GM19240 (cell line): ENCODE measurements around the gene PRMT7.

Experiments used
- DNase-seq: peaks from one replicate; pipeline ENCODE4 v3.0.0; 2011; ENCODE audit warnings: low spot score; ENCODE audit not compliant: insufficient read length

PRMT7 gene

DNA sequence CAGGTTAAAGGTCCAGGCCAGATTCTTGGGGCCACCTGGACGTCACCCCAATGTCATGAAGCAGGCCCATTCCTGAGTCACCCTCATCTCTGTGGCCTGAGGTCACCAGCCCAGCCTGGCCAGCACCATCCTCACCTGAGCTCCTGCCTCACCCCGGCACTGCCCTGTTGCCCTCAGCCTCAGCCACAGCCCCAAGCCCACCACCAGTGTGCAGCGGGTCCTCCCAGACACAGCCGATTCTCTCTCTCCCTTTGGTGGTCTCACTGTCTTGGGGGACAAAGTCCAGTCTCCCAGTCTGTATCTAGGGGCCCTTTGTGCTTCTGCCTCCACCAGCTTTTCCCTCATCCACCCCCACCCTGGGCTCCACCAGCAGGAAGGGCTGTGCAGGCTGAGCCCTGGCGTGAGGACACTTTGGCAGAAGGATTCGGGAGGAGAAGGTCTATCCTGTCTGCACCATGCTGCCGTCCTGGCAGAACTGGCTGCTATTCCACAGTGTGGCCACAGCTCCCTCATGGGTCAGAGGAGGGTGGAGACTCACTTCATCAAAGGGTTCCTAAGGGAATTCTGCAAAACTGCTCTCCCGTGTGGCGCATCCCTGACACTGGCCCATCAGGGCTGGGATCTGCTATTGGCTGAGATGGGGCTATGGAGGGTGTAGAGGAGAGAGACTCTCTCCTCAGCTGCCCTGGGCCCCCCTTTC, 64.3 kb downstream of the PRMT7 start:
- no peak for DNase-seq

GRCh38 chr16:68375801-68376536, 65.2 kb downstream of the PRMT7 start:
- no peak for DNase-seq

DNA sequence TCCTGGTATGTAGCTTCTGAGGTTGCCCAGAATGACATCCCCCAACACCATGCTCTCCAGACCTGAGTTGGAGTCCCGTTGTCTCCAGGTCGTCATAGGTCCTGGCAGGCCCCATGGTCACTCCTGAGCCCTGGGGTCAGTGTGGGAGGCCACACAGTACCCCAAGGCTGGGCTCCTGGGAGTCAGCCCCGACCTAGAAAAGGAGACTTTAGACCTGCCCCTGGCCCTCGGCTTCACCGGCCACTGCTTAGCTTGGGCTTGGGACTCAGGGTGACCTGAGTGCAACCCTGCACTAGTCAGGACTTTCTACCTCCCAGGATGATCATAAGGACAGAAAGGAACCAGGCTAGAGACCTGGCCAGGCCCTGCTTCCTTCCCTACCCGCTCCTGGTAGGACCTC, 65.8 kb downstream of the PRMT7 start:
- no peak for DNase-seq

DNA sequence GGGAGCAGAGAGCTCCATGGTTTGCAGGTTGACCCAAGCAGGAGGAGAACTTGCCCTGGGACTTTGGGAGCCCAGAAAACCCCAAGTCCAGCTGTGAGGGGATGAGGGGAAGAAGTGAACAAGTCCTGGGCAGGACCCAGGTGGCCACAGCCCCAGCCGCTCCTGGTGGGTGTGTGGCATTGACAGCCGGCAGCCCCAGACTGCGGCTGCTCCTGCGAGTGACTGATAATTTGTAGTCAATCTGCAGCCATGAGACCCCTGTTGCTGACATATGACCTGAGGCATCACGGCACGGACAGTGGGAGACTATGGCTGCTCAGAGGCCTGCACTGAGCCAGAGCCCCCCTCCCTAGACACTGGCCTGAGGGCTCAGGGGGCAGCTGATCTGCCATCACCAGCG, 66.4 kb downstream of the PRMT7 start:
- DNase-seq, result no peak

- DNase-seq, result no peak
Observed at GRCh38 chr16:68377667-68378393, 67.0 kb downstream of the PRMT7 start.

GRCh38 chr16:68378436-68379415, 67.9 kb downstream of the PRMT7 start:
- no peak for DNase-seq

- DNase-seq, result no peak
Observed at GRCh38 chr16:68379472-68380347, 68.9 kb downstream of the PRMT7 start.

GRCh38 chr16:68380348-68380670, 69.5 kb downstream of the PRMT7 start:
- no peak for DNase-seq

DNA sequence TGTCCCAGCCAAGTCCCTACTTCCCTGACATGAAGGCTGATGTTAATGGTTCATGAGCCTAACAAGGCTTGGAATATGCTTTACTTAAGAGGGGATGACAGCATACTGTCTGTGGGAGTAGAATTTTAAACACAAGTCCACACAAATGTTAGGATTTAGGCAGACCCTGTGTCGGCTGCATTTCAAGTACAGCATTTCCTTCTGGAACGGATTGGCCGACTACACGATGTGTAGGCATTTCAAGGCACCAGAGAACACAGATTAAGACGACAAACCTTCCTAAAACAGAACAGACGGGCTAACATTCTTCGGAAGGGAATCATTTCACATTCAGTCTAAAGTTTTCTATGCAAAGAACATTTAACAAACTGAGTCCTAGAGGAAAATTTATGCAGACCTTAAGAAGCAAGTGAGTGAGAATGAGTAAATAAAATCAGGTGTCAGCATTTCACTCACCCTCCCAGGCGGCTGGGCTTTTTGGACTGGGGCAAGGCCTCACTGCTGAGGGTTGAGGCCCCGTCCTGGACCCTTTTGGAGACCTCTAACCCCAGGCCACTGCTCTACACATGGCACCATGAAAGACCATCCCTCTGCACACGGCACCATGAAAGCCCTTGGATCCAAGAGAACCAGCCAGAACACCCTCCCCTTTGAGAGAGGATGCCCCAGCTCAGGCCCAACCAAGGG, 70.0 kb downstream of the PRMT7 start:
- DNase-seq, result no peak

DNA sequence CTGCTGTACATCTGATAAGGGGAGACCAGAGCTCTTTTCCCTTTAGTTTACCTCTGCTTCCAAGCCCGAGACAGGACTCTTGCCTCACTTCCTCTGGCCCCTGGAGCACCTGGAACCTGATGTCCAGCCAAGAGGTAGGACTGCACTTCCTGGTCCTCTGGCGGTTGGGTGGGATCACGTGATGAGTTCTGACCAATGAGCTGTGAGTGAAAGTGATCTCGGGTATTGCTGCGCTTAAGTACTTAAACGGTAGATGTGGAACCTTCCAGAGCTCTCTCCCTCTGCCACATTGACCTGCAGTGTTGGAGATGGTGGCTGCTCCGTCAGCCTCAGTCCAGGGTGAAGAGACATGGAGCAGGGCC, 70.5 kb downstream of the PRMT7 start:
- no peak for DNase-seq

- peak; percentile 57 for DNase-seq
Observed at GRCh38 chr16:68382296-68382718, 71.5 kb downstream of the PRMT7 start.

- DNase-seq, result no peak
Observed at GRCh38 chr16:68383858-68384257, 73.0 kb downstream of the PRMT7 start.

DNA sequence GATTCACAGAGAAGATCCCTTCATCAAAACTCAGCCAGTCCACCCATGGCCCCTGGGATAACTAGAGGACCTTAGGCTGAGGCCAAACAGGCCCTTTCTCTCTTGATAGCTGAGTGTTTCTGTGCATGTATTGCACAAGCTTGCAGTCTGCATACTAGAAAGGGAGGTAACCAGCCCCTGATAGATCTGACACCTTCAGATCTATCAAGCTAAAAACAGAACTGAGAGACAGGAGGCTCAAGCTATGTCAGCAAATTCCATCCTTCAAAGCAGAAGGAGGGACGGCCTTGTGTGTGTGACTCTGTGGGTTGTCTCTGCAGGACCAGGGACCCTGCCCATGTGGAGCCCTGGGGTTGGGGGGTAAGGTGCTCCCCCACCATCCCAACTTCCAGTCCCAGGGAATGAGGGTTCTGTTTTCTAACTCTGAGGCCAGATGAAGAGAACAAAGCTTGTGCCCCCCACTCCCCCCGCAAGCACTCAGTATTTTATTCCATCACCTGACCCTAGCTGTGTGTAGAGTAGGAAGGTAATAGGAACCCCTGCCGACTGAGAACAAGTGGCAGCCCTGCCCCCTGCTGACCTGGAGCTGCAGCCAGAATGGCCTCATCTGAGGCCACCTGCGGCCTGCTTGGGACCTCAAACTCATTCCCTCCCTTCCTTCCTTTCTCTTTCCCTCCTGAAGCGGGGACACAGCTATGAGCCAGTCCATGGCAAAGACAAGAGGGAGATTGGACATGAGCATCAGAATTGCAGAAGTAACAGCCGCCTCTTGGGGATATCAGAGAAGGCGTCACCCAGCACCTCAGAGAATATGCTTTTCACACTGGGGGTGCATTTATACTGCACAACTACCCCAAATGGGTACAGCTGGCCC, 73.7 kb downstream of the PRMT7 start:
- DNase-seq, result no peak

DNA sequence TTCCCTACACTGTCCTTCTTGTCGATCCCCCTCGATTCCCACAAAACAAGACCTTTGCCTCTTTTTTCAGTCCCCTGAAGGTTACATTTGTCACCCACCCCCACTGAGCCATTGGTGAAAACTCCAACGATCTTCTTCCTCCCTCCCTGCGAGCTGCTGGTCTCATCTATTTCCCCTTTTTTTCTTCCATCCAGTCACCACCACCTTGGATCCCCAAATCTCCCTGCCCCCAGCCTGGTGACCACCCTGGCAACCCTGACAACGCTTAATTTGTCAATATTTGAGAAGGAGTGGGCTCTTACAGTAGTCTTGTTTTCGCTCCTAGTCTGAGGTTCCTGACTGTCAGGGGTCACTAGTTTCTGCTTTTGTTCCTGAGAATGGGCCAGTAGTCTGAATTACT, 74.6 kb downstream of the PRMT7 start:
- DNase-seq, result no peak

- DNase-seq, result no peak
Observed at GRCh38 chr16:68386628-68387027, 75.8 kb downstream of the PRMT7 start.

DNA sequence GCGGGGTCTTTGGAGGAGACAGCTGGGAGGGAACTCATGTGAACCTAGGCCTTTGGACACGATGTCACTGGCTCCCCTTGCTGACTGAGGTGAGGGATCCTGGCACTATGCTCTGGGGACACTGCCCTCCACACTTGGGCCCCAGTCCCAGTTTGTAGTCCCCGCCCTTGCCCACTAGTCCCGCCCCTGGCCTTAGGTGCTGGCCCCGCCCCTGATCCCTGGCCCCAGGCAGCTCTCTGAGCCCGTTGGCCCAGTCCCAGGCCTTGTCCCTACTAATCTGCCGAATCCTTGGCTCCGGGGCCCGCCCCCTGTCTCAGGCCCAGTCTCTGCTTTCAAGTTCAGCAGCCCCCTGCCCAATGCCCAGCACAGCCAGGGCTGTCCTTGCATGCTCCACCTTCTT, 76.5 kb downstream of the PRMT7 start:
- no peak for DNase-seq

DNA sequence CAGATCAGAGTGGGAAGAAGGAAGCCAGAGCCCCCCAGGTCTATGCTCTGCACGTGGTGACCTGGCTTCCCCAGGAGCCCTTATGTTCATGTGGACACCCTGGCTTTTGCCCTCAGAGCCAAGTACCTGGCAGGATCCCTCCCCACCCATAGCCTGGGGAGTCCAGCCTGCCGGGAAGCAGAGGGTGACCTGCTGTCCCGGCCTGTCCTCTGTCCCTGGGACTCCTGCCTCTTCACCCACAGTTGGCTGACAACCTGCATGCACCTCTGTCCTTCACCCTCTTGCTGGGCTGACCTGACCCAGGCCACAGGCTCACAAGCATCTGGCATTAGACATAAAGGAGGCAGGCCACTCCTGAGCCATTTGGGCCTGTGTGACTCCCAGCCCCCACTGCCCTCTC, 77.3 kb downstream of the PRMT7 start:
- DNase-seq, result no peak

- DNase-seq, result no peak
Observed at GRCh38 chr16:68389006-68389405, 78.2 kb downstream of the PRMT7 start.
